Thyroid gland (tissue), 4 donors: ENCODE measurements around the gene TMEM37. TPM values are rescaled to one million over a fixed set of nuclear protein-coding genes. Genes with fewer than 3 reads are reported as not detected.

ENCODE experiments used
- DNase-seq, 2 donors: peaks; one replicate each; pipeline ENCODE4 v3.0.0-alpha.2; 2019
- H3K27ac ChIP-seq, 3 donors: fragments of 200-600 bp; sonication (generic); 1 replicate in 2 of 3; 2 replicates in 1 of 3; pipeline ENCODE4 v1.5.1; 2016 to 2019; ENCODE audit warnings: mild to moderate bottlenecking in 1 of 3, moderate library complexity in 1 of 3
- H3K27me3 ChIP-seq: fragments of 200-600 bp; sonication (generic); one replicate; pipeline ENCODE4 v1.5.1; 2019
- H3K36me3 ChIP-seq, 2 donors: fragments of 200-600 bp; sonication (generic); one replicate each; pipeline ENCODE4 v1.5.1; 2016 to 2019
- H3K4me1 ChIP-seq, 2 donors: fragments of 200-600 bp; sonication (generic); one replicate each; pipeline ENCODE4 v1.5.1; 2017 to 2019
- H3K4me3 ChIP-seq, 3 donors: fragments of 200-600 bp; sonication (generic); replicated peaks in 1 of 3; 1 replicate in 2 of 3; 2 replicates in 1 of 3; pipeline ENCODE4 v1.5.1; 2016; ENCODE audit warnings: mild to moderate bottlenecking in 1 of 3
- H3K9me3 ChIP-seq: fragments of 200-600 bp; sonication (generic); one replicate; pipeline ENCODE4 v1.5.1; 2017
- CTCF ChIP-seq, 6 experiments: fragments of 200-600 bp in 3 of 6; fragments of 450-650 bp in 3 of 6; sonication (generic) in 3 of 6; IDR thresholded peaks; one replicate each; pipeline ENCODE4 v1.5.1; 2016 to 2019; ENCODE audit warnings: antibody characterized with exemption in 6 of 6, mild to moderate bottlenecking in 2 of 6, inconsistent platforms in 1 of 6, moderate library complexity in 1 of 6
- POLR2A ChIP-seq, 2 donors: fragments of 450-650 bp; IDR thresholded peaks; one replicate each; pipeline ENCODE4 v1.6.1; 2017; ENCODE audit warnings: antibody characterized with exemption in 2 of 2, mild to moderate bottlenecking in 2 of 2, moderate library complexity in 1 of 2
- WGBS, 2 donors: methylation state at CpG; one replicate each; pipeline ENCODE4 v1.1.5; 2017; 5-methylcytosine and 5-hydroxymethylcytosine counted together
- intact Hi-C: fragments of 100-400 bp; cut with DNase I; formaldehyde crosslinking; loops from one replicate; pipeline ENCODE4 v1.15.1; 2023
- total RNA-seq, 4 donors: library from RNA; depleted of rRNA; stranded (reverse); fragments of >200 nt; gene quantifications; one replicate each; pipeline ENCODE4 v1.2.3, GENCODE V29; 2016

TMEM37 gene
- total RNA-seq, 4 donors from 2014 or later, result 34.4 to 50.2 (median 43.1) TPM

GRCh38 chr2:119486886-119487285, 55.2 kb downstream of the TMEM37 start:
- Histone ChIP-seq H3K27ac (no peak overlapping the region), H3K4me1 (peaks cover 0 to 3% of the 10 kb centered on the region in 2 donors), H3K36me3 (no peaks in the 10 kb centered on the region), H3K4me3 (no peak overlapping the region), H3K27me3 (no peaks in the 10 kb centered on the region), H3K9me3 (no peaks in the 10 kb centered on the region)
- intact Hi-C loops, result no loop called here
- WGBS, 2 donors, result 68 to 69% methylated on average over 7 of the region's 7 CpGs
- TF ChIP-seq CTCF (IDR thresholded peaks at IDR 0.05) (no peak), POLR2A (IDR thresholded peaks at IDR 0.05) (no peak)
- no peak for DNase-seq

- peaks cover 0 to 4% of the 10 kb centered on the region in 2 donors for H3K4me1 ChIP-seq
- intact Hi-C loops, result no loop called here
- 43 to 51% methylated on average over 8 to 9 of the region's 9 CpGs for WGBS, 2 donors
Measured at GRCh38 chr2:119487434-119488244, 56.0 kb downstream of the TMEM37 start.

More at GRCh38 chr2:119487434-119488244, 56.0 kb downstream of the TMEM37 start:
- H3K36me3 ChIP-seq, result no peaks in the 10 kb centered on the region
- no peaks in the 10 kb centered on the region for H3K9me3 ChIP-seq
- no peak for DNase-seq
- no peak overlapping the region for H3K4me3 ChIP-seq
- no peak overlapping the region for H3K27ac ChIP-seq
- no peak for TF ChIP-seq CTCF (IDR thresholded peaks at IDR 0.05)
- no peak for TF ChIP-seq POLR2A (IDR thresholded peaks at IDR 0.05)
- H3K27me3 ChIP-seq, result no peaks in the 10 kb centered on the region

Other genes with a start within 250 kb of the TMEM37 start
- gene STEAP3, start 208.0 kb upstream of the TMEM37 start, total RNA-seq, result 10 to 100 TPM in 2 of 4 donors, 1 to 10 TPM in 2; 7.4 to 23.2 (median 12.0) TPM
- 10 to 100 TPM in 2 of 4 donors, 1 to 10 TPM in 2; 5.3 to 19.9 (median 13.3) TPM for gene C2orf76, start 65.0 kb upstream of the TMEM37 start, total RNA-seq
- 100 to 1,000 TPM in 3 of 4 donors, 10 to 100 TPM in 1; 48.1 to 166 (median 140) TPM for gene DBI, start 64.9 kb upstream of the TMEM37 start, total RNA-seq
- gene SCTR, start 92.6 kb downstream of the TMEM37 start, total RNA-seq, result not detected
- 10 to 100 TPM in 2 of 4 donors, 1 to 10 TPM in 2; 1.6 to 13.1 (median 9.7) TPM for gene CFAP221, start 112.6 kb downstream of the TMEM37 start, total RNA-seq
- gene TMEM177, start 247.3 kb downstream of the TMEM37 start, total RNA-seq, result 10 to 100 TPM in 3 of 4 donors, 1 to 10 TPM in 1; 6.2 to 24.3 (median 14.1) TPM